PFSK-1 (cell line): ENCODE data around the gene TNFRSF1A.

ENCODE experiments used
- FOXP2 ChIP-seq: optimal IDR thresholded peaks from 2 replicates; pipeline ENCODE3; 2011; ENCODE audit warnings: borderline replicate concordance, control low read depth, inconsistent platforms; ENCODE audit not compliant: insufficient read depth; ENCODE audit errors: extremely low read length, extremely low read depth
- POLR2AphosphoS5 ChIP-seq: IDR thresholded peaks from 2 replicates; pipeline ENCODE4 v1.6.1; 2012; ENCODE audit warnings: low read depth, mild to moderate bottlenecking, control low read depth, low read length, moderate library complexity
- SIN3A ChIP-seq: IDR thresholded peaks from 2 replicates; pipeline ENCODE4 v1.6.1; 2012; ENCODE audit warnings: mild to moderate bottlenecking, low read length, moderate library complexity, borderline replicate concordance; ENCODE audit not compliant: insufficient read depth
- TAF1 ChIP-seq: IDR thresholded peaks from 2 replicates; pipeline ENCODE4 v1.6.1; 2012; ENCODE audit warnings: low read length, control low read depth, borderline replicate concordance; ENCODE audit not compliant: insufficient read depth
- TF ChIP-seq, protein P1 (sequence below), 2 experiments: IDR thresholded peaks; 2 replicates each; pipeline versions ENCODE4 v1.6.1 to v1.8.0; 2011 to 2012; ENCODE audit warnings: low read depth in 2 of 2, low read length in 2 of 2, control low read depth in 1 of 2, inconsistent platforms in 1 of 2, mild to moderate bottlenecking in 1 of 2, moderate library complexity in 1 of 2; ENCODE audit not compliant: insufficient read depth in 1 of 2

DNA sequence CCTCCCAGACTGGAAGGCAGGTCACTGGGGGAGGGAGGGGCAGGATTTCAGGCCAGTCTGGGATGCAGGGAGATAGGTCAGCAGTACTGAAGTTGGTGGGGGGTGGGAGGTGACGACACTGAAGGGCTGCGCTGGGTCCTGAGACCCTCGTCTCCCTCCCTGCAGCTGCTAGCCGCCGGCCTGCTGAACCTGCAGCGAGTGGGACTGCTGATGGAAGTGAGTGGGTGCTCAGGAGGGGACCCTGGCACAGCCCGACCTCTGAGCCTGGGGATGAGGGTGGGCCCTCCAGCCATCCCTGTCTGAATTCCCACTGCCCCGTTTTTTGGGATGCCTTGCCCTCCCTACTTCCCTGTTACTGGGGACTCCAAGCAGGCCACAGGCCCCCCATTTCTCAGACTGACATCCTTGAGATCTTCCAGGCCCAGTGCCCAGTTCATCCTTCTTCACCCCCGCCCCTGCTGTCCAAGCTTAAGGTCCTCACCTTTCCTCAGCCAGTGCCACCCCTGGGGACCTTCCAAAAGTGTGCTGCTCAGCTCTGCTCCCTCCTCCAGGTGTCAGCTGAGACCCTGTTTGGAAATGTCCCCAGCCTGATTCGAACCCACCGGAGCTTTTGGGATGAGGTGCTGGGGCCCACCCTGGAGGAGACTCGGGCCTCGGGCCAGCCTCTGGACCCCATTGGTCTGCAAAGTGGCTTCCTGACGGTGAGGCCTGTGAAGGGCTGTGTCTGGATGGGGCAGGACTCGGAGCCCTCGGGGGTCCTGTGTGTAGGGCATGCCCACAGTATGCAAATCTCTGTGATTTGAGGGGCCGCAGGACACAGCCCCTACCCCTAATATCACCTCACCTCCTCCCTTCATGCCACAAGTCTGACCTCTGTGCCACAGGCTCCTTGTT lies 25.9 kb downstream of the TNFRSF1A start:
- TF ChIP-seq POLR2AphosphoS5, result no peak
- TF ChIP-seq, protein P1, sequence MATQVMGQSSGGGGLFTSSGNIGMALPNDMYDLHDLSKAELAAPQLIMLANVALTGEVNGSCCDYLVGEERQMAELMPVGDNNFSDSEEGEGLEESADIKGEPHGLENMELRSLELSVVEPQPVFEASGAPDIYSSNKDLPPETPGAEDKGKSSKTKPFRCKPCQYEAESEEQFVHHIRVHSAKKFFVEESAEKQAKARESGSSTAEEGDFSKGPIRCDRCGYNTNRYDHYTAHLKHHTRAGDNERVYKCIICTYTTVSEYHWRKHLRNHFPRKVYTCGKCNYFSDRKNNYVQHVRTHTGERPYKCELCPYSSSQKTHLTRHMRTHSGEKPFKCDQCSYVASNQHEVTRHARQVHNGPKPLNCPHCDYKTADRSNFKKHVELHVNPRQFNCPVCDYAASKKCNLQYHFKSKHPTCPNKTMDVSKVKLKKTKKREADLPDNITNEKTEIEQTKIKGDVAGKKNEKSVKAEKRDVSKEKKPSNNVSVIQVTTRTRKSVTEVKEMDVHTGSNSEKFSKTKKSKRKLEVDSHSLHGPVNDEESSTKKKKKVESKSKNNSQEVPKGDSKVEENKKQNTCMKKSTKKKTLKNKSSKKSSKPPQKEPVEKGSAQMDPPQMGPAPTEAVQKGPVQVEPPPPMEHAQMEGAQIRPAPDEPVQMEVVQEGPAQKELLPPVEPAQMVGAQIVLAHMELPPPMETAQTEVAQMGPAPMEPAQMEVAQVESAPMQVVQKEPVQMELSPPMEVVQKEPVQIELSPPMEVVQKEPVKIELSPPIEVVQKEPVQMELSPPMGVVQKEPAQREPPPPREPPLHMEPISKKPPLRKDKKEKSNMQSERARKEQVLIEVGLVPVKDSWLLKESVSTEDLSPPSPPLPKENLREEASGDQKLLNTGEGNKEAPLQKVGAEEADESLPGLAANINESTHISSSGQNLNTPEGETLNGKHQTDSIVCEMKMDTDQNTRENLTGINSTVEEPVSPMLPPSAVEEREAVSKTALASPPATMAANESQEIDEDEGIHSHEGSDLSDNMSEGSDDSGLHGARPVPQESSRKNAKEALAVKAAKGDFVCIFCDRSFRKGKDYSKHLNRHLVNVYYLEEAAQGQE (IDR thresholded peaks at IDR 0.05; ENCODE audit: insufficient read depth in 1 of 2, low read depth in 2 of 2, low read length in 2 of 2), result no peak
- no peak for TF ChIP-seq TAF1
- no peak for TF ChIP-seq SIN3A
- no peak for TF ChIP-seq FOXP2
